Gastroesophageal sphincter (tissue), 4 donors: ENCODE data around the gene LMO1. TPM values are rescaled to one million over a fixed set of nuclear protein-coding genes. Genes with fewer than 3 reads are reported as not detected.

Experiments used
- ATAC-seq: fragments of 150-250 bp; one replicate; pipeline ENCODE4 v1.9.1; 2016; ENCODE audit warnings: mild to moderate bottlenecking, moderate library complexity
- H3K27ac ChIP-seq, 4 donors: fragments of 200-600 bp; sonication (generic) in 3 of 4; 1 replicate in 3 of 4; 2 replicates in 1 of 4; pipeline ENCODE4 v1.5.1; 2016 to 2019
- H3K27me3 ChIP-seq: fragments of 200-600 bp; sonication (generic); one replicate; pipeline ENCODE4 v1.5.1; 2019
- H3K36me3 ChIP-seq, 2 donors: fragments of 200-600 bp; sonication (generic); one replicate each; pipeline ENCODE4 v1.5.1; 2019; ENCODE audit warnings: control low read depth in 1 of 2
- H3K4me1 ChIP-seq, 3 donors: fragments of 200-600 bp; sonication (generic); 1 replicate in 2 of 3; 2 replicates in 1 of 3; pipeline ENCODE4 v1.5.1; 2016 to 2019; ENCODE audit warnings: control low read depth in 2 of 3
- H3K4me3 ChIP-seq, 2 donors: fragments of 200-600 bp; sonication (generic); one replicate each; pipeline ENCODE4 v1.5.1; 2019; ENCODE audit warnings: mild to moderate bottlenecking in 1 of 2, moderate library complexity in 1 of 2
- H3K9me3 ChIP-seq, 3 donors: fragments of 200-600 bp; sonication (generic); one replicate each; pipeline ENCODE4 v1.5.1; 2017 to 2019; ENCODE audit warnings: control low read depth in 2 of 3
- EP300 ChIP-seq: sonication (generic); formaldehyde crosslinking; IDR thresholded peaks from one replicate; pipeline ENCODE4 v1.6.1; 2017; ENCODE audit warnings: antibody characterized with exemption, mild to moderate bottlenecking
- POLR2A ChIP-seq, 2 donors: fragments of 450-650 bp; IDR thresholded peaks; one replicate each; pipeline ENCODE4 v1.6.1; 2017; ENCODE audit warnings: antibody characterized with exemption in 2 of 2, mild to moderate bottlenecking in 2 of 2, moderate library complexity in 1 of 2
- POLR2AphosphoS5 ChIP-seq: sonication (generic); formaldehyde crosslinking; IDR thresholded peaks from one replicate; pipeline ENCODE4 v1.6.1; 2017; ENCODE audit warnings: antibody characterized with exemption
- WGBS, 2 donors: methylation state at CpG; one replicate each; pipeline ENCODE4 v1.1.5; 2018; ENCODE audit warnings: low coverage in 1 of 2; 5-methylcytosine and 5-hydroxymethylcytosine counted together
- total RNA-seq, 4 donors: library from RNA; depleted of rRNA; stranded (reverse); fragments of >200 nt; gene quantifications; one replicate each; pipeline ENCODE4 v1.1.0, GENCODE V29; 2016
- TF ChIP-seq, protein P1 (sequence below), 4 experiments: fragments of 200-600 bp in 2 of 4; fragments of 450-650 bp in 2 of 4; sonication (generic) in 1 of 4; IDR thresholded peaks; one replicate each; pipeline ENCODE4 v1.5.1; 2017 to 2019; ENCODE audit warnings: antibody characterized with exemption in 4 of 4, mild to moderate bottlenecking in 2 of 4, moderate library complexity in 2 of 4

The LMO1 gene
- total RNA-seq, 4 donors from 2014 or later, result not detected

DNA sequence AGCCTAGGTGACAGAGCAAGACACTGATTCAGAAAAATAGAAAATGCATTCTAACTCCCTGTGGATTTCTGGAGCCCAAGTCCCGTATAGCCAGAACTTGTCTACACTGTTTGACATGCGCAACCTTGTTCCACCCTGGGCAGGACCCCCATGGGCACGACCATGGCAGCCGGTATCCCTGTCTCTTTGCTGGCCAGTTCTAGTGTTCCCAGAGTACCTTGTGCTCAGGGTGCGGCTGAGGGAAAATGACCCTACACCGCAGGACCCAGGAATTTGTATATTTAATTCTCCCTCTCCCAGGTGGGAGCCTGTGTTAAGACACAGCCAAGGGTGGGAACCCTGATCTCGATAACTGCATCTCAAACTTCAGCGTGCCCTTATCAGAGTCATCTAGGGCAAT is 58.1 kb downstream of the LMO1 start:
- 83 to 86% methylated on average over 3 to 4 of the region's 8 CpGs for WGBS, 2 donors
- no peaks in the 10 kb centered on the region for H3K9me3 ChIP-seq
- H3K27ac ChIP-seq, result peak overlapping the region in 2 of 4 donors; percentile 4 to 50
- no peak for ATAC-seq
- TF ChIP-seq POLR2AphosphoS5 (no peak), EP300 (no peak), POLR2A (IDR thresholded peaks at IDR 0.05) (no peak)
- TF ChIP-seq, protein P1, sequence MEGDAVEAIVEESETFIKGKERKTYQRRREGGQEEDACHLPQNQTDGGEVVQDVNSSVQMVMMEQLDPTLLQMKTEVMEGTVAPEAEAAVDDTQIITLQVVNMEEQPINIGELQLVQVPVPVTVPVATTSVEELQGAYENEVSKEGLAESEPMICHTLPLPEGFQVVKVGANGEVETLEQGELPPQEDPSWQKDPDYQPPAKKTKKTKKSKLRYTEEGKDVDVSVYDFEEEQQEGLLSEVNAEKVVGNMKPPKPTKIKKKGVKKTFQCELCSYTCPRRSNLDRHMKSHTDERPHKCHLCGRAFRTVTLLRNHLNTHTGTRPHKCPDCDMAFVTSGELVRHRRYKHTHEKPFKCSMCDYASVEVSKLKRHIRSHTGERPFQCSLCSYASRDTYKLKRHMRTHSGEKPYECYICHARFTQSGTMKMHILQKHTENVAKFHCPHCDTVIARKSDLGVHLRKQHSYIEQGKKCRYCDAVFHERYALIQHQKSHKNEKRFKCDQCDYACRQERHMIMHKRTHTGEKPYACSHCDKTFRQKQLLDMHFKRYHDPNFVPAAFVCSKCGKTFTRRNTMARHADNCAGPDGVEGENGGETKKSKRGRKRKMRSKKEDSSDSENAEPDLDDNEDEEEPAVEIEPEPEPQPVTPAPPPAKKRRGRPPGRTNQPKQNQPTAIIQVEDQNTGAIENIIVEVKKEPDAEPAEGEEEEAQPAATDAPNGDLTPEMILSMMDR (IDR thresholded peaks at IDR 0.05), result no peak
- peaks cover 38% of the 10 kb centered on the region for H3K27me3 ChIP-seq
- H3K4me1 ChIP-seq, result no peaks in the 10 kb centered on the region
- H3K4me3 ChIP-seq, result no peak overlapping the region
- H3K36me3 ChIP-seq, result no peaks in the 10 kb centered on the region

DNA sequence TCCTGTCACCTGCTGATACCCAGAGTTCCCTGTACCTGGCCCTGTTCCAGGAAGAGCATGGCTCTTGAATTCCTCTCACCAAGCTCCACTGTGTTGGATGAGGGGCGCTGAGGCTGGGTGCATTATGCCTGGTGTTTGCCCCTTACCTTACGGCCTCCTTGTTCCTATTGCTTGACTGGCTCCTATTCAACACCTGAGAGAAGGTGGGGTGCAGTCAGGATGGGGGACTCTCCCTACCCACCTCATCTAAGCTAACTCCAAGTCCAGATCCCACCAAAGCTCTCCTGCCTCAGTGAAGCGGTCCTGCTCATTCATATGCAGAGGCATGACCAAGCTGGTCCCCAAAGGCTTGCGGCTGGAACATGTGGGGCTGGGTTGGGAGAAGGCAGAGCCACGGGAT is 59.1 kb downstream of the LMO1 start:
- no peaks in the 10 kb centered on the region for H3K36me3 ChIP-seq
- peaks cover 38% of the 10 kb centered on the region for H3K27me3 ChIP-seq
- 0 to 90% methylated on average over 2 of the region's 5 CpGs for WGBS, 2 donors
- ATAC-seq, result no peak
- H3K27ac ChIP-seq, result no peak overlapping the region
- H3K4me1 ChIP-seq, result no peaks in the 10 kb centered on the region
- TF ChIP-seq, protein P1 (IDR thresholded peaks at IDR 0.05), result no peak
- TF ChIP-seq EP300, result no peak
- no peak for TF ChIP-seq POLR2A (IDR thresholded peaks at IDR 0.05)
- H3K9me3 ChIP-seq, result no peaks in the 10 kb centered on the region
- H3K4me3 ChIP-seq, result no peak overlapping the region

DNA sequence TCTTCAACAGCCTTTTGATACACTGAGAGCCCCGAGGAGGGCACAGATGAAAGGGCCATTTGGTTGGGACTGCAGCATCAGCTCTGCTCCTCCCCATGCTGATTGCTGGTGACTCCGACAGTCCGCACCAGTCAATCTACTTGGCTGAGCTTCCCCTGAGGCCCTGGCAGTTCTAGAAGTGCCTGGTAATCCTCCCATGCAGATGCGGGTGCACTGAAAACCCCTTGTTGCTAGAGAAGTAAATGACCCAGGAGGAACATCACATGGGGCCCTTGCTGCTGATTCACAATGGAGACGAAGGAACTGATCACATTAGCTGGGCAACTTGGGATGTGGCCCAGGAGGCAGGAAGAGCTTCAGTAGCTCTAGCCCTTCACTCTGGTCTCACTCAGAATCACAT is 59.7 kb downstream of the LMO1 start:
- H3K4me1 ChIP-seq, result no peaks in the 10 kb centered on the region
- no peaks in the 10 kb centered on the region for H3K9me3 ChIP-seq
- H3K36me3 ChIP-seq, result no peaks in the 10 kb centered on the region
- H3K27ac ChIP-seq, result no peak overlapping the region
- TF ChIP-seq, protein P1 (IDR thresholded peaks at IDR 0.05), result no peak
- TF ChIP-seq POLR2AphosphoS5, result no peak
- TF ChIP-seq POLR2A (IDR thresholded peaks at IDR 0.05), result no peak
- TF ChIP-seq EP300, result no peak
- no peak overlapping the region for H3K4me3 ChIP-seq
- peaks cover 32% of the 10 kb centered on the region for H3K27me3 ChIP-seq
- WGBS, 2 donors, result 28 to 50% methylated on average over 2 to 3 of the region's 5 CpGs
- ATAC-seq, result no peak

DNA sequence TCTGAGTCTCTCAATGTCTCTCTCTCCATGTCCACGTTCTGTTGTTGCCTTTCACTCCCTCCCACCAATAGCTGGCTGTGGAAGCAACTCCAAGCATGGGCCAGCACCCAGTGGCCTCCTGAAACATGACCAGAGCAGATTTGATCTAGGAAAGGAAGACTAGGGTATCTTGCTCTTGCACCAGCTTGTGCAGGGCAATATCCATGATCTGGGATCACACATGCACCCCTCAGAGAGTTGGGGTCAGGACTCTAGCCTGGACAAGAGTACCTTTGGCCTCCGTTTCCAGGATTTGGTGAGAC is 60.3 kb downstream of the LMO1 start:
- 60 to 83% methylated on average over 1 of the region's 2 CpGs for WGBS, 2 donors
- no peak for ATAC-seq
- Histone ChIP-seq H3K9me3 (no peaks in the 10 kb centered on the region), H3K4me3 (no peak overlapping the region), H3K27me3 (peaks cover 29% of the 10 kb centered on the region), H3K4me1 (no peaks in the 10 kb centered on the region), H3K27ac (no peak overlapping the region), H3K36me3 (no peaks in the 10 kb centered on the region)
- TF ChIP-seq POLR2AphosphoS5, result no peak
- TF ChIP-seq POLR2A (IDR thresholded peaks at IDR 0.05), result no peak
- TF ChIP-seq, protein P1 (IDR thresholded peaks at IDR 0.05), result no peak
- no peak for TF ChIP-seq EP300

DNA sequence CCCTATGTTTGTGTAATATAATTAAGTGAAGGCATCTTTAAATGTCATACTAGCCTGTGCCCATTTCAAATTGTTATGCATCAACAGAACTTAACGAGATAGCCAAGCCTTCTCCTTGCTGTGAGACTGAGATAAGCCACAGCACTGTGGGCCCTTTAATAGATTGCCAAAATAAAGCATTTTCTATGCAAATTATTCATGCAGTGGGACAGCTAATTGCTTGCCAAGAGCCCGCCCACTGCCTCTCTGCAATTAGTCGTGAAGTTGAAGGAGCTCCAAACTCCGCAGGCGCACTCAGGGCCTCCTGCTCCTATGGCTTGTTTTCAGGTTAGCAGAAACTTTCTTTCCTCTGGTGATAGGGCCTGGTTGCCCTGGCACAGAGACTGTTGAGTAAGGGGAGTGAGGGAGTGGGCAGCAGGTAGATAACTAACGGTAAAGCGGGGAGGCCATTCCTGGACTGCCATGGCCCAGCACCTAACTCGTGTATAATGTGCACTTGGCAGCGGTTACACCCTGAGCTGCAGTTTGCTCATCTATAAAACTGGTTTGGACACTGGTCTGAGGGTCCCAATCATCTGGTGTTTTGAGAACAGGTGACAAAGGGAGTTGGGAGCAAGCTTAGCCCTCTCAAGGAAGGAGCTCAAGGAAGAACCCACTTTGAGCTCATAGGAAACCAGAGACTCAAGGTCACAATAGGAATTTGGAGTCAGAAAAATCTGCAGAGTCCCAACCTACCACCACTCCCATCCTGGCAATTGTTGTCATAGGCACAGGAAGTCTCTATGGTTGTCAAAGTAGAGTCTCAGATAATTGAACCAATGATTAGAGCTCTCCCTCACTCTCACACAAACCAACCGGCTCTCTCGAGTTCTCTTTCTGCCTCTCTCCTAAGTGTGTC is 60.9 kb downstream of the LMO1 start:
- WGBS, 2 donors, result 63 to 82% methylated on average over 7 to 9 of the region's 11 CpGs
- no peak for ATAC-seq
- Histone ChIP-seq H3K4me3 (no peak overlapping the region), H3K36me3 (no peaks in the 10 kb centered on the region), H3K27me3 (peaks cover 29% of the 10 kb centered on the region), H3K4me1 (no peaks in the 10 kb centered on the region), H3K9me3 (no peaks in the 10 kb centered on the region), H3K27ac (no peak overlapping the region)
- no peak for TF ChIP-seq EP300
- no peak for TF ChIP-seq POLR2A (IDR thresholded peaks at IDR 0.05)
- no peak for TF ChIP-seq POLR2AphosphoS5
- TF ChIP-seq, protein P1 (IDR thresholded peaks at IDR 0.05), result no peak
